ENCODE results near the gene GGTA1. TPM values are rescaled to one million over a fixed set of nuclear protein-coding genes. Genes with fewer than 3 reads are reported as not detected.

GGTA1 gene
- total RNA-seq, 1 donor from 2014 or later: 14.0 TPM

DNA sequence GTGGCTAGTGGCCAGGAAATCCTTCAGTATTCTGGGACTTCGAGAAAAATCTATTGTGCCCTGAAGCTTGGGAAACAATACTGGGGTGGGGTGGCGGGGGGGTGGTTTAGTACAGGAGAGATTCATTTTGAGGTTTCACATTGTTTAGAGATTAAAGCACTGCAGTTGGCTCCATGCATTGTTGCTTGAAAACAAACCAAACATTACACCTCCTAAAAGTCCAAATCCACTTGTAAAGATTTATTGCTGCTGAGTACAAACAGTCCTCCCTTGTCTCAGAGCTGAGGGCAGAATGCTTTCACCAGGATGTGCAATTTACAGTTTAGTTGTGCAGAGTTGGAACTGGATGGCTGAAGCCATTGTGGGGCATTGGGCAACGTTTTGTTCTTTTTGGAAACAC is 49.4 kb downstream of the GGTA1 start:
- no peak for DNase-seq
- no peaks in the 10 kb centered on the region for H3K36me3 ChIP-seq
- no peaks in the 10 kb centered on the region for H3K27me3 ChIP-seq (ENCODE audit: low read depth)
- H3K4me1 ChIP-seq: no peaks in the 10 kb centered on the region
- H3K9me3 ChIP-seq: no peaks in the 10 kb centered on the region
- H3K4me3 ChIP-seq: no peak overlapping the region
- intact Hi-C loops (cut with DNase I): no loop called here
- no peak for ATAC-seq
- no peak overlapping the region for H3K27ac ChIP-seq
- TF ChIP-seq, protein P1, sequence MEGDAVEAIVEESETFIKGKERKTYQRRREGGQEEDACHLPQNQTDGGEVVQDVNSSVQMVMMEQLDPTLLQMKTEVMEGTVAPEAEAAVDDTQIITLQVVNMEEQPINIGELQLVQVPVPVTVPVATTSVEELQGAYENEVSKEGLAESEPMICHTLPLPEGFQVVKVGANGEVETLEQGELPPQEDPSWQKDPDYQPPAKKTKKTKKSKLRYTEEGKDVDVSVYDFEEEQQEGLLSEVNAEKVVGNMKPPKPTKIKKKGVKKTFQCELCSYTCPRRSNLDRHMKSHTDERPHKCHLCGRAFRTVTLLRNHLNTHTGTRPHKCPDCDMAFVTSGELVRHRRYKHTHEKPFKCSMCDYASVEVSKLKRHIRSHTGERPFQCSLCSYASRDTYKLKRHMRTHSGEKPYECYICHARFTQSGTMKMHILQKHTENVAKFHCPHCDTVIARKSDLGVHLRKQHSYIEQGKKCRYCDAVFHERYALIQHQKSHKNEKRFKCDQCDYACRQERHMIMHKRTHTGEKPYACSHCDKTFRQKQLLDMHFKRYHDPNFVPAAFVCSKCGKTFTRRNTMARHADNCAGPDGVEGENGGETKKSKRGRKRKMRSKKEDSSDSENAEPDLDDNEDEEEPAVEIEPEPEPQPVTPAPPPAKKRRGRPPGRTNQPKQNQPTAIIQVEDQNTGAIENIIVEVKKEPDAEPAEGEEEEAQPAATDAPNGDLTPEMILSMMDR (IDR thresholded peaks at IDR 0.05): no peak

DNA sequence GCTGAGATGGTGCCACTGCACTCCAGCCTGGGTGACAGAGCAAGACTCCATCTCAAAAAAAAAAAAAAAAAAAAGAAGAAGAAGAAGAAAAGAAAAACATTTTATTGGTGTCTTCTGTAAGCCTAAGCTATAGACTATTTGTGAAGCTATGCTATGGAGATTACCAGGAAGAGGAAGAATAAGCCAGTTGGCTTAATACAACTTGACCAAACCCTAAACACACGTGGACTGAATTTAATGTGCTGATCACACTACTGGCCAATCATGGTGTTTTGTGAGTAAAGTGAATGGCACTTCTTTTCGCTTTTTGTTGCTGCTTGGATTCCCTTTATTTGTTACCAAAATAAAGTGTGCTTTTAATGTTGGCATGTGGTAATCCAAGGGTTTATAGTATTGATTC is 49.9 kb downstream of the GGTA1 start:
- no peak for ATAC-seq
- H3K27ac ChIP-seq: no peak overlapping the region
- H3K4me1 ChIP-seq: no peaks in the 10 kb centered on the region
- TF ChIP-seq, protein P1 (IDR thresholded peaks at IDR 0.05): no peak
- intact Hi-C loops (cut with DNase I): no loop called here
- no peaks in the 10 kb centered on the region for H3K9me3 ChIP-seq
- no peaks in the 10 kb centered on the region for H3K36me3 ChIP-seq
- no peaks in the 10 kb centered on the region for H3K27me3 ChIP-seq (ENCODE audit: low read depth)
- no peak overlapping the region for H3K4me3 ChIP-seq
- DNase-seq: no peak

DNA sequence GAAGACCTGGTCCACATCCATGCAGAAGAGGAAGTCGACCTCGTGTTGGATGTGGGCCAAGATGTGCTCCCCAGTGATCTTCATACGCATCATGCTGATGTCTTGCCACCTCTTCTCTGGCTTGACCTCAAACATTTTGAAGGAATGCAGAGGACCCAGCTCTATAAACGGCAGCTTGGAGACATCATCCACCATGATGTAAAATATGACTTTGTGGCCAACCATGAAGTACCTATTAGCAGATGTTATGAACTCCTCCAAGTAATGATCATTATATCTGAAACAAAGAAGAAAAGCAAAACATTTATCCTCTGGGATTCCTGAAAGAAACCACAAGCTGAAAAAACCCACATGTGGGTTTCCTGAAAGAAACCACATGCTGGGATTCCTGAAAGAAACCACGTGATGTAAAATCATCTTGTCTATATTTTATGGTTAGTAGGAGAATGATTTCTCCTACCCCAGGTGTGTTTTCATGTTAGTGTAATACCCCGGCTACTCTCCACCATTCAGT is 52.3 kb downstream of the GGTA1 start:
- Histone ChIP-seq H3K4me3 (no peak overlapping the region), H3K9me3 (no peaks in the 10 kb centered on the region), H3K4me1 (no peaks in the 10 kb centered on the region), H3K27me3 (ENCODE audit: low read depth) (no peaks in the 10 kb centered on the region), H3K27ac (no peak overlapping the region), H3K36me3 (no peaks in the 10 kb centered on the region)
- no peak for DNase-seq
- TF ChIP-seq, protein P1 (IDR thresholded peaks at IDR 0.05): no peak
- intact Hi-C loops (cut with DNase I): no loop called here
- ATAC-seq: no peak

DNA sequence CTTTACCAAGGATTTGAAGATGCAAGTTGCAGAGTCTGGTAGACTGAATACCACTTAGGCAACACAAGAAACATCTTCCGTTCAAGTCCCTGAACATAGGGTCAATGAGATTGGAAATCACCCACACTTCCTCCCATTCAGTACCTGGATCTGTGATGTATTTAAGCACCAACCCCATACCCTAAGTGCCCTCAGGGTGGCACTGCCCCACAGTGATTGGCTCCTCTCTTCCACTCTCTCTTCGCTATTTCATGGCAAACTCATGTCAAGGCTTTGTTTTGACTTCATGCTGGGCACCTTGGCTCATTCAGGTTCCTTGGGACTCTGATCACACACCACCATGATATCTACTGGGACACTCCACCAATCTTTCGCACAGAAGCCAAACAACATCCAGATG is 53.7 kb downstream of the GGTA1 start:
- Histone ChIP-seq H3K27ac (no peak overlapping the region), H3K36me3 (no peaks in the 10 kb centered on the region), H3K4me1 (no peaks in the 10 kb centered on the region), H3K9me3 (no peaks in the 10 kb centered on the region), H3K27me3 (ENCODE audit: low read depth) (no peaks in the 10 kb centered on the region), H3K4me3 (no peak overlapping the region)
- TF ChIP-seq, protein P1 (IDR thresholded peaks at IDR 0.05): peak; percentile 14
- intact Hi-C loops (cut with DNase I): no loop called here
- ATAC-seq: no peak
- no peak for DNase-seq

DNA sequence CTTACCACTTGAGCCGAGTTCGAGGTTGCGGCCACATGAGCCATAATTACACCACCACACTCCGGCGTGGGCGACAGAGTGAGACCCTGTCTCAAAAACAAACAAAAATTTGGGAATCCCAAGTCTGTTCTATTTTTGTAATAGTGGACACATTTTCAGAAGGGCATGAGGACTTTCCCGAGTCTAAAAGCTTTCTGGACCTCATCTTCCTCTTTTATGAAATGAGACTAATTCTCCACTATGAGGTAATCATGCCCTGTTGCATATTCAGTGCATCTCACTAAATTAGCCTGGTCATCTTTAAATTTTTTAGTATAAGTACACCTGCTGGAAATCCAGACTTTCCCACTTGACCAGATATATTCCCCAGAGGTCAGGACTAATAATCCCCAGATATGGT is 55.7 kb downstream of the GGTA1 start:
- DNase-seq (no peak), ATAC-seq (no peak)
- no peaks in the 10 kb centered on the region for H3K9me3 ChIP-seq
- H3K4me1 ChIP-seq: no peaks in the 10 kb centered on the region
- intact Hi-C loops (cut with DNase I): no loop called here
- H3K36me3 ChIP-seq: no peaks in the 10 kb centered on the region
- TF ChIP-seq, protein P1 (IDR thresholded peaks at IDR 0.05): no peak
- H3K27ac ChIP-seq: no peak overlapping the region
- H3K27me3 ChIP-seq (ENCODE audit: low read depth): no peaks in the 10 kb centered on the region
- H3K4me3 ChIP-seq: no peak overlapping the region

DNA sequence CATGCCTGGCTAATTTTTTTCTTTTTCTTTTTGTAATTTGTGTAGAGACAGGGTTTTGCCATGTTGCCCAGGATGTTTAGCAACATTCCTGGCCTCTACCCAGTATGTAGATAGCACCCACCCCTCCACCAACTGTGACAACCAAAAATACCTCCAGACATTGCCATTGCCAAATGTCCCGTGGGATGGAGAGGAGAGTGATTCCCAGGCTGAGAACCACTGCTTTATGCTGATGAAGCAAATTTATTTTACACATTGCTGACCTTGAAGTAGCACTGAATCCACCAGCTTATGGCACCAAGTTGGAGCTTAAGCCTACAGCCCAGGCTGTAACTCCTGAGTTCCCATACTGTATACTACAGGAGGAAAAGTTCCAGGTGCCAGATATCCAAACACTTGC is 58.5 kb downstream of the GGTA1 start:
- Histone ChIP-seq H3K4me1 (no peaks in the 10 kb centered on the region), H3K4me3 (no peak overlapping the region), H3K36me3 (no peaks in the 10 kb centered on the region), H3K27me3 (ENCODE audit: low read depth) (no peaks in the 10 kb centered on the region), H3K9me3 (no peaks in the 10 kb centered on the region), H3K27ac (no peak overlapping the region)
- ATAC-seq: no peak
- intact Hi-C loops (cut with DNase I): no loop called here
- no peak for DNase-seq
- TF ChIP-seq, protein P1 (IDR thresholded peaks at IDR 0.05): no peak

Data from lower lobe of right lung (tissue), 2 donors.